Vagina (tissue), 2 donors: Measurements from ENCODE around the gene NKIRAS1.
"Not testable (repeated sequence)": the region's sequence is repeated elsewhere in the genome, so short reads cannot be mapped to it uniquely, and the experiment has no call there.

Source experiments
- CTCF ChIP-seq, 3 experiments: fragments of 450-650 bp in 2 of 3; fragments of 200-600 bp in 1 of 3; sonication (generic) in 1 of 3; IDR thresholded peaks; one replicate each; pipeline ENCODE4 v1.5.1; 2017 to 2019; ENCODE audit warnings: antibody characterized with exemption in 3 of 3, mild to moderate bottlenecking in 2 of 3, moderate library complexity in 2 of 3
- POLR2A ChIP-seq, 2 donors: fragments of 450-650 bp; IDR thresholded peaks; one replicate each; pipeline ENCODE4 v1.6.1; 2017; ENCODE audit warnings: antibody characterized with exemption in 2 of 2, mild to moderate bottlenecking in 2 of 2, moderate library complexity in 2 of 2

- TF ChIP-seq CTCF, POLR2A (IDR thresholded peaks at IDR 0.05): not testable (repeated sequence)
Observed at GRCh38 chr3:23849462-23849861, 67.3 kb downstream of the NKIRAS1 start.
